ENCODE data around the gene CFAP97.

Gene CFAP97

GRCh38 chr4:185232370-185232769, 28.6 kb upstream of the CFAP97 start:
- H3K27ac Mint-ChIP-seq, result no peak overlapping the region
- no peak for DNase-seq (ENCODE audit: low spot score in 2 of 2)
- H3K36me3 Mint-ChIP-seq, result peaks cover 10% of the 10 kb centered on the region
- no peaks in the 10 kb centered on the region for H3K9me3 Mint-ChIP-seq
- no peak overlapping the region for H3K4me3 Mint-ChIP-seq
- no peak for ATAC-seq
- peaks cover 20% of the 10 kb centered on the region for H3K4me1 Mint-ChIP-seq

GRCh38 chr4:185229021-185229818, 25.4 kb upstream of the CFAP97 start:
- Mint-ChIP-seq H3K4me3 (no peak overlapping the region), H3K27ac (no peak overlapping the region), H3K9me3 (no peaks in the 10 kb centered on the region), H3K36me3 (no peaks in the 10 kb centered on the region), H3K4me1 (peaks cover 11% of the 10 kb centered on the region)
- DNase-seq (ENCODE audit: low spot score in 2 of 2), result no peak
- no peak for ATAC-seq

GRCh38 chr4:185227713-185228278, 24.0 kb upstream of the CFAP97 start:
- ATAC-seq (no peak), DNase-seq (ENCODE audit: low spot score in 2 of 2) (no peak)
- Mint-ChIP-seq H3K36me3 (no peaks in the 10 kb centered on the region), H3K9me3 (no peaks in the 10 kb centered on the region), H3K4me3 (no peak overlapping the region), H3K4me1 (peaks cover 11% of the 10 kb centered on the region), H3K27ac (no peak overlapping the region)

- Mint-ChIP-seq H3K27ac (no peak overlapping the region), H3K4me3 (no peak overlapping the region), H3K4me1 (peaks cover 5% of the 10 kb centered on the region), H3K9me3 (no peaks in the 10 kb centered on the region), H3K36me3 (no peaks in the 10 kb centered on the region)
- DNase-seq (ENCODE audit: low spot score in 2 of 2), result no peak
- ATAC-seq, result peak; percentile 70
Measured at GRCh38 chr4:185227131-185227551, 23.3 kb upstream of the CFAP97 start.

- Mint-ChIP-seq H3K4me3 (no peak overlapping the region), H3K4me1 (peaks cover 7% of the 10 kb centered on the region), H3K27ac (no peak overlapping the region), H3K36me3 (no peaks in the 10 kb centered on the region), H3K9me3 (no peaks in the 10 kb centered on the region)
- ATAC-seq (no peak), DNase-seq (ENCODE audit: low spot score in 2 of 2) (no peak)
Measured at GRCh38 chr4:185225940-185226339, 22.1 kb upstream of the CFAP97 start.

GRCh38 chr4:185224597-185224996, 20.8 kb upstream of the CFAP97 start:
- no peak overlapping the region for H3K4me3 Mint-ChIP-seq
- peaks cover 10% of the 10 kb centered on the region for H3K4me1 Mint-ChIP-seq
- no peaks in the 10 kb centered on the region for H3K9me3 Mint-ChIP-seq
- no peaks in the 10 kb centered on the region for H3K36me3 Mint-ChIP-seq
- no peak for ATAC-seq
- H3K27ac Mint-ChIP-seq, result no peak overlapping the region
- no peak for DNase-seq (ENCODE audit: low spot score in 2 of 2)

- Mint-ChIP-seq H3K9me3 (no peaks in the 10 kb centered on the region), H3K4me3 (no peak overlapping the region), H3K36me3 (no peaks in the 10 kb centered on the region), H3K27ac (no peak overlapping the region), H3K4me1 (peaks cover 20% of the 10 kb centered on the region)
- DNase-seq (ENCODE audit: low spot score in 2 of 2) (no peak), ATAC-seq (no peak)
Measured at GRCh38 chr4:185222598-185222997, 18.8 kb upstream of the CFAP97 start.

- Mint-ChIP-seq H3K4me3 (no peak overlapping the region), H3K27ac (no peak overlapping the region)
Measured at GRCh38 chr4:185221912-185222311, 18.1 kb upstream of the CFAP97 start.

GRCh38 chr4:185221491-185221890, 17.7 kb upstream of the CFAP97 start:
- no peaks in the 10 kb centered on the region for H3K36me3 Mint-ChIP-seq
- no peak for DNase-seq (ENCODE audit: low spot score in 2 of 2)
- no peaks in the 10 kb centered on the region for H3K9me3 Mint-ChIP-seq
- H3K27ac Mint-ChIP-seq, result no peak overlapping the region
- H3K4me3 Mint-ChIP-seq, result no peak overlapping the region
- H3K4me1 Mint-ChIP-seq, result peaks cover 28% of the 10 kb centered on the region
- no peak for ATAC-seq

More at GRCh38 chr4:185221912-185222311, 18.1 kb upstream of the CFAP97 start:
- ATAC-seq (no peak), DNase-seq (ENCODE audit: low spot score in 2 of 2) (no peak)
- Mint-ChIP-seq H3K4me1 (peaks cover 24% of the 10 kb centered on the region), H3K9me3 (no peaks in the 10 kb centered on the region), H3K36me3 (no peaks in the 10 kb centered on the region)

- Mint-ChIP-seq H3K27ac (no peak overlapping the region), H3K9me3 (no peaks in the 10 kb centered on the region), H3K4me3 (no peak overlapping the region), H3K36me3 (no peaks in the 10 kb centered on the region), H3K4me1 (peaks cover 34% of the 10 kb centered on the region)
- no peak for DNase-seq (ENCODE audit: low spot score in 2 of 2)
- ATAC-seq, result no peak
Measured at GRCh38 chr4:185219551-185220344, 15.9 kb upstream of the CFAP97 start.

GRCh38 chr4:185218312-185218711, 14.5 kb upstream of the CFAP97 start:
- no peak for DNase-seq (ENCODE audit: low spot score in 2 of 2)
- ATAC-seq, result no peak
- Mint-ChIP-seq H3K36me3 (no peaks in the 10 kb centered on the region), H3K27ac (no peak overlapping the region), H3K4me1 (peaks cover 36% of the 10 kb centered on the region), H3K4me3 (no peak overlapping the region), H3K9me3 (no peaks in the 10 kb centered on the region)

GRCh38 chr4:185217408-185217975, 13.7 kb upstream of the CFAP97 start:
- DNase-seq (ENCODE audit: low spot score in 2 of 2), result no peak
- Mint-ChIP-seq H3K27ac (no peak overlapping the region), H3K36me3 (no peaks in the 10 kb centered on the region), H3K4me3 (no peak overlapping the region), H3K9me3 (no peaks in the 10 kb centered on the region), H3K4me1 (peaks cover 44% of the 10 kb centered on the region)
- no peak for ATAC-seq

GRCh38 chr4:185215261-185215660, 11.5 kb upstream of the CFAP97 start:
- Mint-ChIP-seq H3K4me3 (no peak overlapping the region), H3K36me3 (no peaks in the 10 kb centered on the region), H3K9me3 (no peaks in the 10 kb centered on the region), H3K27ac (no peak overlapping the region), H3K4me1 (peaks cover 56% of the 10 kb centered on the region)
- DNase-seq (ENCODE audit: low spot score in 2 of 2), result no peak
- no peak for ATAC-seq

- Mint-ChIP-seq H3K4me3 (no peak overlapping the region), H3K36me3 (no peaks in the 10 kb centered on the region), H3K27ac (no peak overlapping the region), H3K4me1 (peaks cover 48% of the 10 kb centered on the region), H3K9me3 (no peaks in the 10 kb centered on the region)
- no peak for DNase-seq (ENCODE audit: low spot score in 2 of 2)
- ATAC-seq, result no peak
Measured at GRCh38 chr4:185213877-185214276, 10.1 kb upstream of the CFAP97 start.

GRCh38 chr4:185212581-185212980, 8.8 kb upstream of the CFAP97 start:
- no peak for DNase-seq (ENCODE audit: low spot score in 2 of 2)
- Mint-ChIP-seq H3K36me3 (no peaks in the 10 kb centered on the region), H3K4me3 (no peak overlapping the region), H3K4me1 (peaks cover 51% of the 10 kb centered on the region), H3K9me3 (no peaks in the 10 kb centered on the region), H3K27ac (no peak overlapping the region)
- ATAC-seq, result no peak

Measured in stimulated activated effector memory CD8-positive, alpha-beta T cell treated with anti-CD3 and anti-CD28 coated beads, Interleukin-12 subunit alpha, Interleukin-12 subunit beta, amount 100 ng/mL, for 72 hours (primary cell).